Loucy (cell line): Measurements from ENCODE around the gene SPAG7.
A peak's percentile ranks its signal among the peaks of the same experiment; 100 is the strongest.

Experiments
- EZH2phosphoT487 ChIP-seq: fragments of 200-600 bp; IDR thresholded peaks from 2 replicates; pipeline ENCODE4 v1.6.1; 2018; ENCODE audit warnings: antibody characterized with exemption, mild to moderate bottlenecking, moderate library complexity, borderline replicate concordance
- TF ChIP-seq, protein P1 (sequence below): fragments of 200-600 bp; sonication (generic); conservative IDR thresholded peaks from 2 replicates; pipeline ENCODE4 v1.5.1; 2014; ENCODE audit warnings: mild to moderate bottlenecking, antibody characterized with exemption, low read length

GRCh38 chr17:4967539-4968485 lies at the start of gene SPAG7:
- TF ChIP-seq, protein P1, sequence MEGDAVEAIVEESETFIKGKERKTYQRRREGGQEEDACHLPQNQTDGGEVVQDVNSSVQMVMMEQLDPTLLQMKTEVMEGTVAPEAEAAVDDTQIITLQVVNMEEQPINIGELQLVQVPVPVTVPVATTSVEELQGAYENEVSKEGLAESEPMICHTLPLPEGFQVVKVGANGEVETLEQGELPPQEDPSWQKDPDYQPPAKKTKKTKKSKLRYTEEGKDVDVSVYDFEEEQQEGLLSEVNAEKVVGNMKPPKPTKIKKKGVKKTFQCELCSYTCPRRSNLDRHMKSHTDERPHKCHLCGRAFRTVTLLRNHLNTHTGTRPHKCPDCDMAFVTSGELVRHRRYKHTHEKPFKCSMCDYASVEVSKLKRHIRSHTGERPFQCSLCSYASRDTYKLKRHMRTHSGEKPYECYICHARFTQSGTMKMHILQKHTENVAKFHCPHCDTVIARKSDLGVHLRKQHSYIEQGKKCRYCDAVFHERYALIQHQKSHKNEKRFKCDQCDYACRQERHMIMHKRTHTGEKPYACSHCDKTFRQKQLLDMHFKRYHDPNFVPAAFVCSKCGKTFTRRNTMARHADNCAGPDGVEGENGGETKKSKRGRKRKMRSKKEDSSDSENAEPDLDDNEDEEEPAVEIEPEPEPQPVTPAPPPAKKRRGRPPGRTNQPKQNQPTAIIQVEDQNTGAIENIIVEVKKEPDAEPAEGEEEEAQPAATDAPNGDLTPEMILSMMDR = peak; percentile 26; the same call in 1 of the 2 replicates
- TF ChIP-seq EZH2phosphoT487 = no peak
